ENCODE measurements around the gene DNM3.

DNA sequence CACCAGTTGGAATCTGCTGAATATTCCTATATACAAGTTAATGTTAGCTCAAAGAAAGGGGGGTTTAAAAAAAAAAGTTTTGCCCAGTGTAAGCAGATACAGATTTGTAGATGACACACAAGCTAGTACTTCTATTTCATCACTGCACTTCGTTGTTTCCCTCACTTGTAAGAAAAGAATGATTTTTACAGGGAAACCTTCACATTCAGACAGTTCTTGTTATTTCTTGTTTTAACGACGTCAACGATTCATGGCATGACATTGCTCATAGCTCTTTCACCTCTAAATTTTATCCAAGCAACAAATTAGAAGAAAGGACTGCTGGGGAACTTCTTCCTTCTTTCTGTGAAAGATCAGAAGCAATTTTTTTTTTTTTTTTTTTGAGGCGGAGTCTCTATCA lies 553.5 kb downstream of the DNM3 start:
- TF ChIP-seq MYC (IDR thresholded peaks at IDR 0.05; ENCODE audit: insufficient read depth, insufficient read length, insufficient replicate concordance, low read length, severe bottlenecking): no peak
- no peak for TF ChIP-seq ESRRA (IDR thresholded peaks at IDR 0.05; ENCODE audit: low read length)
- no peak for TF ChIP-seq EP300 (IDR thresholded peaks at IDR 0.05; ENCODE audit: borderline replicate concordance in 1 of 2, control insufficient read depth in 1 of 2, low read depth in 2 of 2, low read length in 2 of 2)
- no peak for TF ChIP-seq KAT2A (conservative IDR thresholded peaks at IDR 0.05; ENCODE audit: control insufficient read depth, low read depth, low read length)
- TF ChIP-seq, protein P1, sequence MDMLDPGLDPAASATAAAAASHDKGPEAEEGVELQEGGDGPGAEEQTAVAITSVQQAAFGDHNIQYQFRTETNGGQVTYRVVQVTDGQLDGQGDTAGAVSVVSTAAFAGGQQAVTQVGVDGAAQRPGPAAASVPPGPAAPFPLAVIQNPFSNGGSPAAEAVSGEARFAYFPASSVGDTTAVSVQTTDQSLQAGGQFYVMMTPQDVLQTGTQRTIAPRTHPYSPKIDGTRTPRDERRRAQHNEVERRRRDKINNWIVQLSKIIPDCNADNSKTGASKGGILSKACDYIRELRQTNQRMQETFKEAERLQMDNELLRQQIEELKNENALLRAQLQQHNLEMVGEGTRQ (IDR thresholded peaks at IDR 0.05; ENCODE audit: borderline replicate concordance, low read depth, low read length): no peak
- no peak for TF ChIP-seq POLR2AphosphoS5 (IDR thresholded peaks at IDR 0.05; ENCODE audit: low read length)
- TF ChIP-seq, protein P2, sequence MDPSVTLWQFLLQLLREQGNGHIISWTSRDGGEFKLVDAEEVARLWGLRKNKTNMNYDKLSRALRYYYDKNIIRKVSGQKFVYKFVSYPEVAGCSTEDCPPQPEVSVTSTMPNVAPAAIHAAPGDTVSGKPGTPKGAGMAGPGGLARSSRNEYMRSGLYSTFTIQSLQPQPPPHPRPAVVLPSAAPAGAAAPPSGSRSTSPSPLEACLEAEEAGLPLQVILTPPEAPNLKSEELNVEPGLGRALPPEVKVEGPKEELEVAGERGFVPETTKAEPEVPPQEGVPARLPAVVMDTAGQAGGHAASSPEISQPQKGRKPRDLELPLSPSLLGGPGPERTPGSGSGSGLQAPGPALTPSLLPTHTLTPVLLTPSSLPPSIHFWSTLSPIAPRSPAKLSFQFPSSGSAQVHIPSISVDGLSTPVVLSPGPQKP (IDR thresholded peaks at IDR 0.05; ENCODE audit: low read depth, low read length): no peak
- TF ChIP-seq RAD21 (IDR thresholded peaks at IDR 0.05; ENCODE audit: insufficient read depth, low read depth, low read length): no peak
- TF ChIP-seq, protein P3, sequence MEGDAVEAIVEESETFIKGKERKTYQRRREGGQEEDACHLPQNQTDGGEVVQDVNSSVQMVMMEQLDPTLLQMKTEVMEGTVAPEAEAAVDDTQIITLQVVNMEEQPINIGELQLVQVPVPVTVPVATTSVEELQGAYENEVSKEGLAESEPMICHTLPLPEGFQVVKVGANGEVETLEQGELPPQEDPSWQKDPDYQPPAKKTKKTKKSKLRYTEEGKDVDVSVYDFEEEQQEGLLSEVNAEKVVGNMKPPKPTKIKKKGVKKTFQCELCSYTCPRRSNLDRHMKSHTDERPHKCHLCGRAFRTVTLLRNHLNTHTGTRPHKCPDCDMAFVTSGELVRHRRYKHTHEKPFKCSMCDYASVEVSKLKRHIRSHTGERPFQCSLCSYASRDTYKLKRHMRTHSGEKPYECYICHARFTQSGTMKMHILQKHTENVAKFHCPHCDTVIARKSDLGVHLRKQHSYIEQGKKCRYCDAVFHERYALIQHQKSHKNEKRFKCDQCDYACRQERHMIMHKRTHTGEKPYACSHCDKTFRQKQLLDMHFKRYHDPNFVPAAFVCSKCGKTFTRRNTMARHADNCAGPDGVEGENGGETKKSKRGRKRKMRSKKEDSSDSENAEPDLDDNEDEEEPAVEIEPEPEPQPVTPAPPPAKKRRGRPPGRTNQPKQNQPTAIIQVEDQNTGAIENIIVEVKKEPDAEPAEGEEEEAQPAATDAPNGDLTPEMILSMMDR (IDR thresholded peaks at IDR 0.05 in 2 of 3, conservative IDR thresholded peaks at IDR 0.05 in 1 of 3; ENCODE audit: control insufficient read depth in 2 of 3, extremely low read depth in 1 of 3, insufficient read depth in 1 of 3, low read depth in 3 of 3, low read length in 3 of 3): no peak

All from GM12878 (cell line).